22Rv1 (cell line): ENCODE results near the gene PAFAH1B2.

Experiments
- CTCF ChIP-seq: fragments of 450-650 bp; IDR thresholded peaks from 2 replicates; pipeline ENCODE4 v1.5.1; 2017; ENCODE audit warnings: mild to moderate bottlenecking
- ZFX ChIP-seq: fragments of 450-650 bp; IDR thresholded peaks from 2 replicates; pipeline ENCODE4 v1.6.1; 2017; ENCODE audit warnings: antibody characterized with exemption, borderline replicate concordance

GRCh38 chr11:117183724-117184349, 39.8 kb downstream of the PAFAH1B2 start:
- TF ChIP-seq CTCF (no peak), ZFX (no peak)
